Measurements from ENCODE around the gene OR12D3.

Gene OR12D3

GRCh38 chr6:29332676-29333075, 42.4 kb downstream of the OR12D3 start:
- TF ChIP-seq CTCF (IDR thresholded peaks at IDR 0.05), result no peak
- TF ChIP-seq ZFX (IDR thresholded peaks at IDR 0.05; ENCODE audit: borderline replicate concordance), result no peak
- H3K27ac ChIP-seq, result no peak overlapping the region

- TF ChIP-seq CTCF (IDR thresholded peaks at IDR 0.05) (no peak), ZFX (IDR thresholded peaks at IDR 0.05; ENCODE audit: borderline replicate concordance) (no peak)
Observed at GRCh38 chr6:29325777-29326176, 49.3 kb downstream of the OR12D3 start.

More at GRCh38 chr6:29325777-29326176, 49.3 kb downstream of the OR12D3 start:
- no peak overlapping the region for H3K27ac ChIP-seq
